PC-3 (cell line): ENCODE results near the gene DIPK2B. TPM values are rescaled to one million over a fixed set of nuclear protein-coding genes. Genes with fewer than 3 reads are reported as not detected.

Experiments used
- ATAC-seq: fragments of 200-7000 bp; cut with Tn5 transposase; 2 replicates; pipeline ENCODE4 v1.9.1; 2020; ENCODE audit warnings: mild to moderate bottlenecking, moderate library complexity
- BruUV-seq: library from RNA; stranded (reverse); fragments of 400-500 nt; replicated peaks from 2 replicates; lab custom pipeline; 2021; lab: Mats Ljungman, UMichigan
- CTCF ChIA-PET: fragments of 300-600 bp; sonication (Branson Sonifier 250); formaldehyde crosslinking; loops from one replicate; lab custom pipeline; 2022; ENCODE audit warnings: antibody characterized with exemption; lab: Charles Lee
- POLR2A ChIA-PET: fragments of 300-600 bp; sonication (Branson Sonifier 250); formaldehyde crosslinking; loops from one replicate; lab custom pipeline; 2022; ENCODE audit warnings: antibody characterized with exemption; ENCODE audit not compliant: unreplicated experiment; lab: Charles Lee
- DNase-seq: peaks from one replicate; pipeline ENCODE4 v3.0.0-alpha.2; 2015
- H2AFZ ChIP-seq: fragments of 300-600 bp; sonication (generic); 2 replicates; pipeline ENCODE4 v1.6.0; 2016; ENCODE audit warnings: antibody characterized with exemption, low read length
- H3F3A ChIP-seq: fragments of 300-600 bp; sonication (generic); one replicate; pipeline ENCODE4 v1.6.0; 2017; ENCODE audit warnings: antibody characterized with exemption, low read length, control low read depth, mild to moderate bottlenecking; ENCODE audit not compliant: unreplicated experiment
- H3K27ac ChIP-seq: fragments of 300-600 bp; sonication (generic); 2 replicates; pipeline ENCODE4 v1.5.1; 2016; ENCODE audit warnings: mild to moderate bottlenecking, low read length
- H3K27me3 ChIP-seq: fragments of 300-600 bp; sonication (generic); 2 replicates; pipeline ENCODE4 v1.6.1; 2016; ENCODE audit warnings: low read length, mixed read lengths
- H3K36me3 ChIP-seq: fragments of 300-600 bp; sonication (generic); 2 replicates; pipeline ENCODE4 v1.6.1; 2016; ENCODE audit warnings: low read depth, mixed run types, low read length, mixed read lengths
- H3K4me1 ChIP-seq: fragments of 300-600 bp; sonication (generic); 2 replicates; pipeline ENCODE4 v1.5.1; 2016; ENCODE audit warnings: low read length; ENCODE audit not compliant: insufficient read depth
- H3K4me2 ChIP-seq: fragments of 300-600 bp; sonication (generic); 2 replicates; pipeline ENCODE4 v1.6.0; 2016; ENCODE audit warnings: low read length
- H3K4me3 ChIP-seq: fragments of 300-600 bp; sonication (generic); 2 replicates; pipeline ENCODE4 v1.5.1; 2016; ENCODE audit warnings: mild to moderate bottlenecking, low read length, mixed read lengths
- H3K79me2 ChIP-seq: fragments of 300-600 bp; sonication (generic); 2 replicates; pipeline ENCODE4 v1.6.1; 2017; ENCODE audit warnings: low read length, mixed read lengths
- H3K9ac ChIP-seq: fragments of 300-600 bp; sonication (generic); 2 replicates; pipeline ENCODE4 v1.6.0; 2016; ENCODE audit warnings: mild to moderate bottlenecking, low read length
- H3K9me2 ChIP-seq: fragments of 300-600 bp; sonication (generic); replicated peaks from 2 replicates; pipeline ENCODE4 v1.6.1; 2016; ENCODE audit warnings: mixed run types, low read length, mixed read lengths
- H3K9me3 ChIP-seq: fragments of 300-600 bp; sonication (generic); 2 replicates; pipeline ENCODE4 v1.6.1; 2016; ENCODE audit warnings: low read length, mixed read lengths
- H4K20me1 ChIP-seq: fragments of 300-600 bp; sonication (generic); 2 replicates; pipeline ENCODE4 v1.6.1; 2016; ENCODE audit warnings: low read length, mixed read lengths
- CTCF ChIP-seq: fragments of 300-600 bp; sonication (generic); conservative IDR thresholded peaks from 2 replicates; pipeline ENCODE4 v1.5.1; 2017; ENCODE audit warnings: antibody characterized with exemption, low read depth, mild to moderate bottlenecking, low read length
- EZH2 ChIP-seq: fragments of 300-600 bp; sonication (generic); IDR thresholded peaks from one replicate; pipeline ENCODE4 v1.6.1; 2017; ENCODE audit warnings: antibody characterized with exemption, mild to moderate bottlenecking, low read length; ENCODE audit not compliant: unreplicated experiment
- EZH2phosphoT487 ChIP-seq: fragments of 300-600 bp; sonication (generic); IDR thresholded peaks from 2 replicates; pipeline ENCODE4 v1.6.1; 2018; ENCODE audit warnings: mild to moderate bottlenecking, antibody characterized with exemption, low read length, borderline replicate concordance
- intact Hi-C: fragments of 100-400 bp; cut with micrococcal nuclease; formaldehyde crosslinking; loops from 2 replicates; pipeline ENCODE4 v1.9.0; 2023
- total RNA-seq: library from RNA; depleted of rRNA; stranded (reverse); fragments of >200 nt; gene quantifications from 2 replicates; pipeline ENCODE4 v1.2.3, GENCODE V29; 2014

DIPK2B gene
- total RNA-seq, 1 experiment from 2014 or later, result 0.18 TPM

DNA sequence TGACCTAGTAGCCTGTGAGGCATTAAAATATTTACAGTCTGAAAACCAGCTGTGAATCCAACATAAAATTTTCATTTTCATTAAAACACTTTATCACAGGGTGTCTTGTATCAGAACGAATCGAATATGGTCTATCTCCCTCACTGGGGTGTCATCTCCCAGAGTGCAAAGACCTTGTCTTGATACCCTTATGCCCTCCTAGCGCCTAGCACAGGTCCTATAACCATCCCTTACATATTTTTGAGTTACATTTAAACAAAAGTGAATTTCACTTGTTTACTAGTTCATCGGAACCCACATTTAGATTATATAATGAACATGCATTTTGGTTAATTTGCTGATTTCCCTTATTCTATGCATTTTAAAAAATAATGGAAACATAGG, 14.0 kb downstream of the DIPK2B start:
- ChIA-PET CTCF (interaction anchor here (0.5 to 0.6 kb wide), 2 partner anchors 114 to 1412 kb away, joined by 3 read pairs; no protein-coding TSS in a partner anchor), POLR2A (no interaction called here)
- no peaks in the 10 kb centered on the region for H3K9me3 ChIP-seq
- H3K9ac ChIP-seq, result peak overlapping the region; percentile 81
- no peak for DNase-seq
- H3K4me1 ChIP-seq, result peaks cover 15% of the 10 kb centered on the region
- no peaks in the 10 kb centered on the region for H3K9me2 ChIP-seq
- H3K36me3 ChIP-seq, result no peaks in the 10 kb centered on the region
- peak overlapping the region; percentile 95; the same call in 1 of the 2 replicates for H2AFZ ChIP-seq
- no peaks in the 10 kb centered on the region for H3K79me2 ChIP-seq
- no peak for ATAC-seq
- no TSS peak for BruUV-seq
- no peak for TF ChIP-seq CTCF
- TF ChIP-seq EZH2, result no peak
- no peak for TF ChIP-seq EZH2phosphoT487
- no peaks in the 10 kb centered on the region for H4K20me1 ChIP-seq
- H3K4me3 ChIP-seq, result peak overlapping the region; percentile 71
- intact Hi-C loops, result loop anchor here (10.0 kb wide), 3 partner anchors 72 to 242 kb away; no protein-coding TSS in a partner anchor
- no peaks in the 10 kb centered on the region for H3K27me3 ChIP-seq
- peak overlapping the region; percentile 88 for H3K27ac ChIP-seq
- no peaks in the 10 kb centered on the region for H3F3A ChIP-seq
- H3K4me2 ChIP-seq, result peak overlapping the region; percentile 84

GRCh38 chrX:45184211-45184610, 16.5 kb downstream of the DIPK2B start:
- Histone ChIP-seq H3K27ac (no peak overlapping the region), H3K4me2 (no peak overlapping the region), H4K20me1 (no peaks in the 10 kb centered on the region), H3K27me3 (no peaks in the 10 kb centered on the region), H3K36me3 (no peaks in the 10 kb centered on the region), H3K4me3 (no peak overlapping the region), H3F3A (no peaks in the 10 kb centered on the region), H2AFZ (no peak overlapping the region), H3K9me2 (no peaks in the 10 kb centered on the region), H3K9ac (no peak overlapping the region), H3K9me3 (0 out of 2 replicates have a peak, but pooled peaks cover 4% of the 10 kb centered on the region), H3K4me1 (peaks cover 13% of the 10 kb centered on the region), H3K79me2 (no peaks in the 10 kb centered on the region)
- intact Hi-C loops, result loop anchor here (10.0 kb wide), 3 partner anchors 69 to 239 kb away; no protein-coding TSS in a partner anchor
- ATAC-seq (no peak), DNase-seq (no peak)
- no TSS peak for BruUV-seq
- TF ChIP-seq EZH2 (no peak), EZH2phosphoT487 (no peak), CTCF (no peak)
- ChIA-PET POLR2A (no interaction called here), CTCF (no interaction called here)

- ChIA-PET CTCF (no interaction called here), POLR2A (interaction anchor here (0.5 kb wide), 2 partner anchors 15 to 1963 kb away, joined by 3 to 4 read pairs; no protein-coding TSS in a partner anchor)
- no TSS peak for BruUV-seq
- H4K20me1 ChIP-seq, result no peaks in the 10 kb centered on the region
- H3K36me3 ChIP-seq, result no peaks in the 10 kb centered on the region
- no peaks in the 10 kb centered on the region for H3K9me3 ChIP-seq
- ATAC-seq (peak; percentile 96), DNase-seq (peak; percentile 90)
- H3K4me1 ChIP-seq, result peaks cover 15% of the 10 kb centered on the region
- H3K79me2 ChIP-seq, result no peaks in the 10 kb centered on the region
- intact Hi-C loops, result no loop called here
- H3K4me3 ChIP-seq, result no peak overlapping the region
- no peaks in the 10 kb centered on the region for H3K27me3 ChIP-seq
- no peak for TF ChIP-seq EZH2phosphoT487
- TF ChIP-seq EZH2, result no peak
- TF ChIP-seq CTCF, result no peak
- H3K9ac ChIP-seq, result no peak overlapping the region
- H2AFZ ChIP-seq, result no peak overlapping the region
- H3K9me2 ChIP-seq, result no peaks in the 10 kb centered on the region
- peak overlapping the region; percentile 81 for H3K27ac ChIP-seq
- H3F3A ChIP-seq, result no peaks in the 10 kb centered on the region
- H3K4me2 ChIP-seq, result peak overlapping the region; percentile 59
These were observed 27.8 kb downstream of the DIPK2B start for GRCh38 chrX:45172890-45173289.
